Dermis blood vessel endothelial cell (primary cell): ENCODE measurements around the gene DRC7. TPM values are rescaled to one million over a fixed set of nuclear protein-coding genes. Genes with fewer than 3 reads are reported as not detected.

Experiments used
- DNase-seq: peaks from one replicate; pipeline ENCODE4 v3.0.0; 2010
- total RNA-seq: library from RNA; depleted of rRNA; stranded (reverse); fragments of >200 nt; gene quantifications from 2 replicates; pipeline ENCODE4 v1.2.3, GENCODE V29; 2014

Gene DRC7
- total RNA-seq, result 0.09 TPM in 1 of 2 replicates, not detected in the other

GRCh38 chr16:57694725-57695679 lies at the start of gene DRC7:
Gene DRC7 (plus strand): TSS chr16:57694806. CDS start chr16:57697950, 3,144 bp downstream.
- peak; percentile 72 for DNase-seq

- DNase-seq, result no peak
Observed at GRCh38 chr16:57645169-57645568, 49.4 kb upstream of the DRC7 start.

GRCh38 chr16:57645691-57646387 lies 48.8 kb upstream of the DRC7 start:
- DNase-seq, result peak; percentile 95

GRCh38 chr16:57646388-57647039 lies 48.1 kb upstream of the DRC7 start:
- DNase-seq, result peak; percentile 71

DNA sequence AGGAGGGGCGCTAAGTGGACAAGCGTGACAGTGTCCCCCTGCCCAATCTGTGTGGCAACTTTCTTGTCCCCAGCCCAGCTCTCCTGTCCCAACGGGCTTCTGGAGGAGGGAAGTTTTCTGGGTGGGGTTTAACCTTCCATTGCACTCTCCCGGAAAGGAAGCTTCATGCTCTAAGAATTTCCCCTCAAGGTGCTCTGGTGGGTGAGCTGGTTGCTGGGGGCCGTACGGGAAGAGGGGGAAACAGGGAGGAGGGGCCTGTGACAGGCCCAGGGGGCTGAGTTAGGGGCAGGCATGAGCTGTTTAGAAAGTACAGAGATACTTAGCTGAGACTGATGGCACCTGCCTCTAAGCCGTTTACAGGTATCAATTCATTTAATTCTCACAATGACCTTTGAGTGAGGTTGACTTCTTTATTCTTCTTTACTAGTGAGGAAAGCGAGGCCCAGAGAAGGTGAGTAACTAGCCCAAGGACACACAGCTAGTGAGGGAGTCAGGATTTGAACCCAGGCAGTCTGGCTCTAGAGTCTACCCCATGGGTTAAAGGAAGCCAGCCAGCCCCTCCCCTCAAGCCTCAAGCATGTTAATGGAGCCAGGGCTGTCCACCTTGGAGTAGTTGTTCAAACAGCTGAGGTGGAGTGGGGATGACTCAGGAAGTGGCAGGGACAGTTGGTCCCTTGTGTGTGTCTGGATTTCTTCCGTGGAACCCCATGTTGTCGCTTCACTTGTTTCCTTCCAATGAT lies 47.3 kb upstream of the DRC7 start:
- DNase-seq, result peak; percentile 65

DNA sequence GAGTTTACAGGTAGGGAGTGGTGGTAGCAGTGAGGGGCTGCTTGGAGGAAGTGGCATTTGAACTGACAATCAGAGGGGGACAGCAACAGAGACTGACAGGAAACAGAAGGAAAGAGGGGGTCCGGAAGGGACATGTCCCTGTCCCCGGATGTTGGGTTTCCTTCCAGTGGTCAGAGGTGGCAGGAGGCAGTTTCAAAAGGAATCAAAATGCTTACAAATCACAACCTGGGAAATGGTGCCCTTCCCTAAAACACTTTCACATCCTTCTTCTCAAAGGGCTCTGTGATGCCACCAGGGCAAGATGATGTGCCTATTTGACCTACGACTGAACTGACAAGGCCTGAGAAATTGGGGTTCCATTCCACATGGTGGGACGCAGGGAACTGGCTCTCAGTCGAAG lies 46.5 kb upstream of the DRC7 start:
- no peak for DNase-seq

DNA sequence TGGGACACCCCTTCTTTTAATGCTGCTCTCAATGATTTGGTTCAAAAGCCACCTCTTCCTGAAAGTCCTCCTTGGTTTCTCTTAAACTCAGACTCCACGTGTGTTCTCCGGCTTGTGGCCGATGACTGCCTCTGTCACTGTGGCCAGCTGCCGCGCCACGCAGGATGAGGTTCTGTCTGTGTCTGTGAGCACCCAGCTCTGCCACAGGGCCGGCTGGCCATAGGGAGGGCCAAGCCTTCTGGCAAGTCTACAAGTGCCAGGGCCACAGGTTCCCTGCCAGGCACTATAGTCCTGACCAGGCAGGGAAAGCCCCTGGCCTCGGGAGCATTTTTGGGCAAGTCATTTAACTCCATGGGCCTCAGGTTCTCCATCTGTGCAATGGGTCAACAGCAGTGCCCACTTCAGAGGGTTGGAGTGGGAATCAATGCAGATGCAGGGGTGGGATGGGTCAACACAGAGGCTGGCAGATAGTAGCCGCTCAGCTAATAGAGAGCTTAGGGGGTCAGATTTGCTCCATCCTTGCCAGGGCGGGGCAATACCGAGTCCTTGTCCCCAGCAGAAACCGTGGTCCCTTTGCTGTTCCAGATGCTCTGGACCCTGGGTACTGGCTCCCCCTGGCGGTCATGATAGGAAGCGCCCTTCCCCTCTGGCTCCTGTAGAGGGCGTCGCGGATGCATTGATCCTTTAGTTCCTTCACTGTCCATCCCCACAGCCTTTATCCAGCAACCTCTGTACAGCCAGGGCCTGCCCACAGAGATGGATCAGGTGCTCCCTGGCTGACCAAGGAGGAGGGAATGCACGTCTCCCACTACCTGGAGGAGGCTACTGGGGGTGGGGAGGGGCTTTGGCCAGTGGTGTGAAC lies 45.8 kb upstream of the DRC7 start:
- peak; percentile 90 for DNase-seq

DNA sequence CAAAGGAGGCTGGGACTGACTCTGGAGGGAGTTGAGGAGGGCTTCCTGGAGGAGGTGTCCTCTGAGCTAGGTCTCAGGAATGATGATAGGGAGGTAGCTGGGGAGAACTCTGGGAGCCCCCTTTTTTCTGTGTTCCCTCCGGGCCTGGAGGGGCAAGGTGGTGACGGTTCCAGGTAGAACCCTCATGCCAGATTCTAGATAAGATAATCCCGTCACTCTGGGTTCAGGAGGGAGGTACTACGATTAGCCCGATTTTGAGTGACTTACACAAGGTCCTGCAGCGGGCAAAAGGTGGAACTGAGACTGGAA lies 45.2 kb upstream of the DRC7 start:
- no peak for DNase-seq

GRCh38 chr16:57649846-57650245 lies 44.8 kb upstream of the DRC7 start:
- no peak for DNase-seq

DNA sequence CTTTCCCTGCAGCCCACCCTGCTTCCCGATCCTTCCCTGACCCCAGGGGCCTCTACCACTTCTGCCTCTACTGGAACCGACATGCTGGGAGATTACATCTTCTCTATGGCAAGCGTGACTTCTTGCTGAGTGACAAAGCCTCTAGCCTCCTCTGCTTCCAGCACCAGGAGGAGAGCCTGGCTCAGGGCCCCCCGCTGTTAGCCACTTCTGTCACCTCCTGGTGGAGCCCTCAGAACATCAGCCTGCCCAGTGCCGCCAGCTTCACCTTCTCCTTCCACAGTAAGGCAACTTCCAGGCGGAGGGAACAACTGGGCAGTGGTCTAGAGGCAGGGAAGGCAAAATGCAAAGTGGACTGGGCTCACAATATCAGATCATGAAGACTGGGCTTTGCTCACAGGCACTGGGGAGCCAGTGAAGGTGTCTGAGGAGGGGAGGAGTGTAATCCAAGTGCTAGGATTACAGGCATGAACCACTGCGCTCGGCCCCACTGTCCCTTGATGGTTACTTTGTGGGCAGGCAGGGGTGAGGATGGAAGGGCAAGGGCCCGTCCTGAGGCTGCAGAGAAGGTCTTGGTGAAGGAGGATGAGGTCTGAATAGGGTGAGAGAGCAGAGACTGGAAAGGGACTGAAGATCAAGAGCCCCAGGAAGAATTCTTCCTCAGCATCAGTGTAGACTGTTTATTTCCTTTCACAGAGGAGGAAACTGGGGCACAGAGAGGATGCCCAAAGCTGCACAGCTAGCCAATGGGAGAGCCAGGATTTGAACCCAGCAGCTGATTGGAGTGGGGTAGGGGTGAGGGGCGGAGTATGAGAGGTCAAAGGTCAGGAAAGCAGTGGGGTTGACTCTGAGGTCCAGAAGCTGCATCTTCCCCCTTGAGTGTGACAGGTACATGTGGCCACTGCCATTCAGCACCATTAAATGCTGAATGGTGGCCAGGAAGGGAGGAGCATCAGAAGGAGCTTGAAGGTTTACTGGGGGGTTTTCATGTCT lies 43.0 kb upstream of the DRC7 start:
- no peak for DNase-seq

DNA sequence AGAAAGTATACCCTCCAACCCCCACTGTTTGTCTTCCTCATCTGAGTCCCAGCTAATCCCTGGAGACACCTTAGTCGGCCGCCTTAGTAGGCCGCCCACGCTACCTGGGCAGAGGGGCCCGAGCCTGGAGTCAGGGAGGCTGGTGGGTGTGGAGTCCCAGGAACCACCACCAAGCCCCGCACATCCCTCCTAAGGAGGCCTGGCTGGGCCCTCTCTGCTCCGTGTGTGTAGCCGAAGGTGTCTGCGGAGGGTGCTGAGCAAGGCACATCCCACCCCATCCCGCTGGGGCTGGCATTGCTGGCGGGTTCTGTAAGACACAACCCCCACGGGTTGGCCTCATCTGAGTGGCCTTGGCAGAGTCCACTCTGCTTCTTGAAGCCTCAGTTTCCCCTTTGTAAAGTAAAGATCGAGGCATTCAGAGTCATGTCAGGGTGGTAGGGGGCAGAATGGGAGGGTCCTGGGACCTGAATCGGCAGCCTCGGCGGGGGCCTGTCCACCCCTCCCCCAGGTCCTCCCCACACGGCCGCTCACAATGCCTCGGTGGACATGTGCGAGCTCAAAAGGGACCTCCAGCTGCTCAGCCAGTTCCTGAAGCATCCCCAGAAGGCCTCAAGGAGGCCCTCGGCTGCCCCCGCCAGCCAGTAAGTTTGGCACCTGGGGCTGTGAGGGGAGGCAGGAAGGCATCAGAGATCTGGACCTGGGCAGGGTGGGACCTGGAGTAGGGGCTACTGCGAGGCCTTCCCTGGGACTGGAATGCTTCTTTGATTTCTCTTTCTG lies 41.7 kb upstream of the DRC7 start:
- DNase-seq, result no peak

- DNase-seq, result peak; percentile 86
Observed at GRCh38 chr16:57653936-57654335, 40.7 kb upstream of the DRC7 start.

- no peak for DNase-seq
Observed at GRCh38 chr16:57656342-57656955, 38.2 kb upstream of the DRC7 start.

DNA sequence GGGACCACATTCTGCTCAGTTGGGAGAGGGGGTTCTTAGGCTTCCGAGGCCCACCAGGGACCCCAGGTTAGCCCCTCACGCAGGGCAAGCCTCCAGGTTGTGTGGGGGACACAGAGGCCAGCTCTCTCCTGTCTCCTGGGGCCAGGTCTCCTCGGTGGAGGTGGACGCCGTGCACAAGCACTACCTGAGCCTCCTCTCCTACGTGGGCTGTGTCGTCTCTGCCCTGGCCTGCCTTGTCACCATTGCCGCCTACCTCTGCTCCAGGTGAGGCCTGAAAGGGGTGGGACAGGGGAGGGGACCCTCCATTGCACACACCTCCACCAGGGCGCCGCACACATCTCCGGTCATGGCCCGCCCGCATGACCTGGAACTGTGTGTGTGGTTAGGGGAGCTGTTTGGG lies 37.4 kb upstream of the DRC7 start:
- DNase-seq, result no peak

- no peak for DNase-seq
Observed at GRCh38 chr16:57658130-57658877, 36.3 kb upstream of the DRC7 start.

- DNase-seq, result no peak
Observed at GRCh38 chr16:57658878-57659674, 35.5 kb upstream of the DRC7 start.

DNA sequence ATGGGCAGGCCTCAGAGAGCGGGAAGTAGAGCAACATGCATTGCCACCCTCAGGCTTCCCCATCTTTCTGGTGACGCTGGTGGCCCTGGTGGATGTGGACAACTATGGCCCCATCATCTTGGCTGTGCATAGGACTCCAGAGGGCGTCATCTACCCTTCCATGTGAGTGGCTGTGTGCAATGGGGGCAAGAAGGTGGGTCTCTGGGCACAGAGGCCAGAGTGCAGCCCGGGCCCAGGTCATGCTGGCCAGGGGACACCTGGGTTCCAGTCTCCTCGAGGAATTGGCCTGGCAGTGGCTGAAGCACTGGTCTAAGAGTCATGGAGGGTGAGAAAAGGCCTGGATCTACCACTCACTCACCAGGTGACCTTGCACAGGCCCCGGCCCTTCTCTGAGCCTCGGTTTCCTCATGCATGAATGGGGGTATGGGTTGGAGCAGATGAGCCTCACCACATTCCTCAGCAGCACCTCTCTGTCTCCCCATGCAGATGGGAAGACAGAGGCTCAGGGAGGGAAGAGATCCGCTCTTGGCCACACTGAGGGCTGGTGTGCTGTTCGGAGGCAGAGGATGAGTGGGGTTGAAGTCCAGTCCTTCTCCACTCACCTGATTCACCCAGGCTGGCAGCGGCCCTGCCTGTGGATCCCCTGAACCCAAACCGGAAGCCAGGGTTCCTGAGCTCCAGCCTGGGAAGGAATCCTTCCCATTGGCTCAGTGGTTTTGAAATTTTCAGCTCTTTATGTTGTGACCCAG lies 33.7 kb upstream of the DRC7 start:
- no peak for DNase-seq
